K562 (cell line): ENCODE results near the gene PPOX. TPM values are rescaled to one million over a fixed set of nuclear protein-coding genes. Genes with fewer than 3 reads are reported as not detected.
A peak's percentile ranks its signal among the peaks of the same experiment; 100 is the strongest.

ENCODE experiments used
- ATAC-seq: fragments of 200-7000 bp; cut with Tn5 transposase; 3 replicates; pipeline ENCODE4 v1.9.1; 2020; ENCODE audit warnings: moderate library complexity
- BruUV-seq: library from RNA; stranded (reverse); fragments of 400-500 nt; replicated peaks from 2 replicates; lab custom pipeline; 2021; lab: Mats Ljungman, UMichigan
- CTCF ChIA-PET: fragments of 300-600 bp; formaldehyde crosslinking; extraction: SDS; loops from one replicate; lab custom pipeline; 2021; ENCODE audit warnings: low intra/inter-chr PET ratio; lab: Yijun Ruan, JAX
- POLR2A ChIA-PET: fragments of 300-600, 350-650 bp; sonication (Branson Sonifier 250); formaldehyde crosslinking; extraction: SDS; loops from one replicate; lab custom pipeline; 2021; ENCODE audit warnings: antibody characterized with exemption, inconsistent platforms; lab: Yijun Ruan, JAX
- DNase-seq, 4 experiments: peaks; one replicate each; pipeline versions ENCODE4 v3.0.0 to v3.0.0-alpha.2; 2011 to 2018; ENCODE audit warnings: low spot score in 3 of 4, mixed read lengths in 3 of 4; ENCODE audit errors: extremely low read depth in 1 of 4
- FAIRE-seq: peaks from 2 replicates; lab custom pipeline; 2011; peaks lifted over from hg19 to GRCh38; lab: Jason Lieb, UNC
- H2AFZ ChIP-seq: 2 replicates; pipeline ENCODE4 v1.6.0; 2011; ENCODE audit warnings: low read depth, low read length, control low read depth, inconsistent platforms
- H3K27ac ChIP-seq: fragments of 200-600 bp; 3 replicates; pipeline ENCODE4 v1.8.0; 2011; ENCODE audit warnings: low read depth, mild to moderate bottlenecking, control low read depth, inconsistent platforms, low read length, moderate library complexity, mixed read lengths; ENCODE audit errors: extremely low read depth
- H3K27me3 ChIP-seq, 2 experiments: fragments of 300-600 bp in 1 of 2; 2 replicates in 1 of 2; 3 replicates in 1 of 2; pipeline versions ENCODE4 v1.6.0 to v1.8.0; 2011; ENCODE audit warnings: inconsistent platforms in 2 of 2, low read length in 2 of 2, mild to moderate bottlenecking in 1 of 2, mixed read lengths in 1 of 2, moderate library complexity in 1 of 2; ENCODE audit not compliant: control insufficient read depth in 2 of 2, insufficient read depth in 2 of 2
- H3K36me3 ChIP-seq: fragments of 300-600 bp; 3 replicates; pipeline ENCODE4 v1.8.0; 2011; ENCODE audit warnings: mild to moderate bottlenecking, low read length, inconsistent platforms; ENCODE audit not compliant: control insufficient read depth, insufficient read depth
- H3K4me1 ChIP-seq, 2 experiments: fragments of 200-600 bp in 1 of 2; replicated peaks in 1 of 2; 2 replicates in 1 of 2; 3 replicates in 1 of 2; pipeline versions ENCODE4 v1.5.1 to v1.8.0; 2011; ENCODE audit warnings: inconsistent platforms in 2 of 2, low read length in 2 of 2, mild to moderate bottlenecking in 1 of 2, mixed read lengths in 1 of 2, moderate library complexity in 1 of 2; ENCODE audit not compliant: control insufficient read depth in 2 of 2, insufficient read depth in 2 of 2
- H3K4me2 ChIP-seq: 2 replicates; pipeline ENCODE4 v1.6.1; 2011; ENCODE audit warnings: low read length, control low read depth, inconsistent platforms, mixed read lengths; ENCODE audit not compliant: insufficient read depth
- H3K4me3 ChIP-seq: fragments of 200-600 bp; sonication (generic), shearing (Covaris generic); 2 replicates; pipeline ENCODE4 v1.5.1; 2016; ENCODE audit warnings: control low read depth, inconsistent platforms
- H3K79me2 ChIP-seq: fragments of 200-600 bp; 3 replicates; pipeline ENCODE4 v1.8.0; 2011; ENCODE audit warnings: low read length, inconsistent platforms; ENCODE audit not compliant: control insufficient read depth, insufficient read depth
- H3K9ac ChIP-seq, 2 experiments: 2 replicates each; pipeline versions ENCODE4 v1.6.0 to v1.6.1; 2011; ENCODE audit warnings: low read depth in 2 of 2, low read length in 2 of 2, control low read depth in 1 of 2, inconsistent platforms in 1 of 2, mild to moderate bottlenecking in 1 of 2, mixed read lengths in 1 of 2; ENCODE audit not compliant: insufficient read depth in 1 of 2
- H3K9me1 ChIP-seq: one replicate; pipeline ENCODE4 v1.6.0; 2011; ENCODE audit warnings: inconsistent platforms, mild to moderate bottlenecking, low read length, moderate library complexity; ENCODE audit not compliant: control insufficient read depth, insufficient read depth
- H3K9me3 ChIP-seq: replicated peaks from 2 replicates; pipeline ENCODE4 v1.5.1; 2011; ENCODE audit warnings: low read depth, low read length, inconsistent platforms; ENCODE audit not compliant: control insufficient read depth, insufficient read depth
- H4K20me1 ChIP-seq: replicated peaks from 2 replicates; pipeline ENCODE4 v1.6.1; 2011; ENCODE audit warnings: low read length, inconsistent platforms, mixed read lengths; ENCODE audit not compliant: control insufficient read depth, insufficient read depth
- CHD7 ChIP-seq: fragments of 200-600 bp; sonication (generic); IDR thresholded peaks from one replicate; pipeline ENCODE4 v1.6.1; 2012; ENCODE audit warnings: mild to moderate bottlenecking, low read depth, low read length, inconsistent platforms
- CREBBP ChIP-seq: IDR thresholded peaks from one replicate; pipeline ENCODE4 v1.6.1; 2012; ENCODE audit warnings: low read depth, mild to moderate bottlenecking, control low read depth, inconsistent platforms, low read length
- PURB ChIP-seq: sonication (generic); formaldehyde crosslinking; IDR thresholded peaks from 2 replicates; pipeline ENCODE4 v1.9.0; 2021; ENCODE audit warnings: low read depth, mild to moderate bottlenecking, missing genetic modification reagents
- RBFOX2 ChIP-seq: fragments of 200-400 bp; formaldehyde crosslinking; IDR thresholded peaks from 2 replicates; pipeline ENCODE4 v1.6.1; 2017; ENCODE audit warnings: low read depth, mild to moderate bottlenecking, low read length, moderate library complexity
- SIX5 ChIP-seq, 2 experiments: IDR thresholded peaks; 2 replicates each; pipeline ENCODE4 v1.6.1; 2011; ENCODE audit warnings: low read length in 2 of 2, borderline replicate concordance in 1 of 2, low read depth in 1 of 2, mild to moderate bottlenecking in 1 of 2, moderate library complexity in 1 of 2; ENCODE audit not compliant: insufficient read depth in 1 of 2
- WGBS: fragments of 100-300 bp; shearing (Covaris generic); methylation state at CpG from one replicate; pipeline ENCODE4 v1.1.6; 2016; ENCODE audit warnings: low coverage, mixed read lengths; ENCODE audit not compliant: insufficient coverage; ENCODE audit errors: missing lambda C conversion rate; 5-methylcytosine and 5-hydroxymethylcytosine counted together
- in situ Hi-C: fragments of 300-500 bp; cut with MboI; formaldehyde crosslinking; loops from 4 replicates; pipeline ENCODE4 v1.15.0; 2018; ENCODE audit warnings: inconsistent platforms, mixed read lengths
- intact Hi-C: fragments of 100-400 bp; cut with micrococcal nuclease; formaldehyde crosslinking; loops from 2 replicates; pipeline ENCODE4 v1.14.2; 2022
- polyA plus RNA-seq, 8 experiments: library from polyadenylated mRNA; depleted of rRNA in 4 of 8; stranded (reverse) in 5 of 8; unstranded in 3 of 8; fragments of >200 nt; fragmentation: Nextera tagmentation in 2 of 8; fragmentation: Illumina TruSeq in 1 of 8; extraction: Ambion mirVana in 2 of 8; extraction: Trizol in 1 of 8; gene quantifications; 2 replicates each; pipeline versions ENCODE4 v1.2.1 to v1.2.3, GENCODE V29; 2011 to 2014; ENCODE audit warnings: inconsistent platforms in 1 of 8, missing spikeins in 1 of 8
- total RNA-seq, 7 experiments: library from RNA; depleted of rRNA in 6 of 7; stranded (reverse); fragments of >200 nt in 6 of 7; fragmentation: Illumina TruSeq in 2 of 7; extraction: Trizol in 2 of 7; gene quantifications; 2 replicates each; pipeline versions ENCODE4 v1.2.1 to v1.2.3, GENCODE V29; 2011 to 2021; ENCODE audit warnings: low replicate concordance in 1 of 7

PPOX gene
- total and polyA plus RNA-seq, 9 of the 15 experiments (the other 6 are each of a cell fraction or from before 2014, with no cell fraction given): 17.0 to 57.1 (median 38.9) TPM

GRCh38 chr1:161174911-161175310 lies 8.7 kb downstream of the PPOX start:
- no peaks in the 10 kb centered on the region for H3K9me3 ChIP-seq
- H3K4me2 ChIP-seq: no peak overlapping the region
- ChIA-PET CTCF (interaction anchor here (0.7 kb wide), 1 partner anchor 131 kb away, joined by 3 read pairs; no protein-coding TSS in a partner anchor), POLR2A (interaction anchor here (0.5 to 1.1 kb wide), 2 partner anchors 9 to 196 kb away, joined by 3 to 4 read pairs; partner anchors contain the start of gene PPOX)
- H3K4me3 ChIP-seq: no peak overlapping the region
- peaks cover 61% of the 10 kb centered on the region for H3K36me3 ChIP-seq
- in situ Hi-C loops (no loop called here), intact Hi-C loops (loop anchor here (10.0 kb wide), 1 partner anchor 340 kb away; no protein-coding TSS in a partner anchor)
- TF ChIP-seq PURB (no peak), SIX5 (IDR thresholded peaks at IDR 0.05; ENCODE audit: borderline replicate concordance in 1 of 2, insufficient read depth in 1 of 2, low read depth in 1 of 2, low read length in 2 of 2) (no peak), CHD7 (no peak), CREBBP (no peak), RBFOX2 (peak; percentile 34; the same call in 1 of the 2 replicates)
- H3K79me2 ChIP-seq: peaks cover 26% of the 10 kb centered on the region
- ATAC-seq (no peak), DNase-seq (no peak), FAIRE-seq (no peak)
- no peak overlapping the region for H3K27ac ChIP-seq
- peak overlapping the region in 1 of 2 experiments; percentile 22; a peak in 1 of 4 replicates for H3K9ac ChIP-seq
- 95% methylated on average over 10 of the region's 11 CpGs for WGBS
- H2AFZ ChIP-seq: no peak overlapping the region
- BruUV-seq: no TSS peak
- peaks cover 15 to 38% of the 10 kb centered on the region in 2 experiments; a peak in 4 of 5 replicates for H3K4me1 ChIP-seq
- H3K9me1 ChIP-seq: no peaks in the 10 kb centered on the region
- H4K20me1 ChIP-seq: no peaks in the 10 kb centered on the region
- H3K27me3 ChIP-seq: no peaks in the 10 kb centered on the region
